Measurements from ENCODE around the gene CCDC92. TPM values are rescaled to one million over a fixed set of nuclear protein-coding genes. Genes with fewer than 3 reads are reported as not detected.

Gene CCDC92
- polyA plus RNA-seq, 3 donors, result 4.4 to 11.6 (median 5.5) TPM

DNA sequence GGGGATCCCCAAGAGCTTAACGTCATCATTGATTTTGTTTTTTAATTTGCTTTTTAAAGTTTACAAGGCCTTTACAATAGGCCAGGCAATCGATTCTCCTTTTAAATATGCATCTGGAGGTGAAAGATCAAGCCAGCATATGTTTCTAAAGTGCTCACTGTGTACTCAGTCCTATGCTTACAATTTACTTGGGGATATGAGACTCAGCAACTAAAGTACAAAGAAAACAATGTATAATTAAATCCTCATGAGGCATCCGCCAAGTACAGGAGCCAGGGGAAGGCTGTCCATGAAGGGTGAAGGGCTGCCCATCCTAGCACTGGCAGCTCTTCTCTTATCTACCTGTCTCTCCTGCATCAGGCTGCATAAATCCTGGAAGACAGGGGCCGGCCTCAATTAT lies 11.8 kb downstream of the CCDC92 start:
- Histone ChIP-seq H3K4me1 (ENCODE audit: control insufficient read depth in 1 of 2, insufficient read depth in 2 of 2, low read length in 2 of 2) (no peaks in the 10 kb centered on the region), H3K36me3 (replicated peaks in 1 of 2; ENCODE audit: control insufficient read depth in 1 of 2, insufficient read depth in 2 of 2, low read length in 2 of 2) (no peaks in the 10 kb centered on the region), H4K20me1 (ENCODE audit: insufficient read depth, low read length) (no peaks in the 10 kb centered on the region), H3K27ac (ENCODE audit: low read depth in 1 of 2, low read length in 2 of 2) (no peak overlapping the region), H2AFZ (ENCODE audit: insufficient read depth, low read depth, low read length, poor library complexity, severe bottlenecking) (no peak overlapping the region), H3K9ac (ENCODE audit: insufficient read depth, low read length, poor library complexity, severe bottlenecking) (no peak overlapping the region), H3K79me2 (ENCODE audit: insufficient read depth, low read length) (no peaks in the 10 kb centered on the region), H3K27me3 (ENCODE audit: control insufficient read depth in 2 of 2, insufficient read depth in 2 of 2, low read length in 2 of 2) (no peaks in the 10 kb centered on the region), H3K9me3 (replicated peaks in 1 of 2; ENCODE audit: control insufficient read depth in 1 of 2, insufficient read depth in 1 of 2, low read length in 2 of 2) (no peaks in the 10 kb centered on the region), H3K4me3 (replicated peaks in 1 of 3; ENCODE audit: low read depth in 2 of 3, low read length in 3 of 3) (no peak overlapping the region), H3K4me2 (replicated peaks; ENCODE audit: extremely low read depth, low read length, poor library complexity, severe bottlenecking) (no peak overlapping the region)
- Mint-ChIP-seq H3K27me3 (ENCODE audit: low read depth in 3 of 3) (no peaks in the 10 kb centered on the region), H3K36me3 (peaks cover 0 to 2% of the 10 kb centered on the region in 2 donors), H3K4me1 (no peaks in the 10 kb centered on the region), H3K27ac (no peak overlapping the region), H3K4me3 (no peak overlapping the region), H3K9me3 (no peaks in the 10 kb centered on the region)
- DNase-seq, result no peak
- intact Hi-C loops (cut with micrococcal nuclease), result no loop called here
- no peak for TF ChIP-seq CTCF (IDR thresholded peaks at IDR 0.05)
- 100% methylated on average over 1 of the region's 4 CpGs for WGBS (ENCODE audit: insufficient coverage)

GRCh38 chr12:123960029-123960735 lies 12.4 kb downstream of the CCDC92 start:
- Histone ChIP-seq H3K4me2 (replicated peaks; ENCODE audit: extremely low read depth, low read length, poor library complexity, severe bottlenecking) (no peak overlapping the region), H3K27ac (ENCODE audit: low read depth in 1 of 2, low read length in 2 of 2) (no peak overlapping the region), H3K36me3 (replicated peaks in 1 of 2; ENCODE audit: control insufficient read depth in 1 of 2, insufficient read depth in 2 of 2, low read length in 2 of 2) (no peaks in the 10 kb centered on the region), H2AFZ (ENCODE audit: insufficient read depth, low read depth, low read length, poor library complexity, severe bottlenecking) (no peak overlapping the region), H3K4me3 (replicated peaks in 1 of 3; ENCODE audit: low read depth in 2 of 3, low read length in 3 of 3) (no peak overlapping the region), H3K9me3 (replicated peaks in 1 of 2; ENCODE audit: control insufficient read depth in 1 of 2, insufficient read depth in 1 of 2, low read length in 2 of 2) (no peaks in the 10 kb centered on the region), H3K79me2 (ENCODE audit: insufficient read depth, low read length) (no peaks in the 10 kb centered on the region), H4K20me1 (ENCODE audit: insufficient read depth, low read length) (no peaks in the 10 kb centered on the region), H3K27me3 (ENCODE audit: control insufficient read depth in 2 of 2, insufficient read depth in 2 of 2, low read length in 2 of 2) (no peaks in the 10 kb centered on the region), H3K9ac (ENCODE audit: insufficient read depth, low read length, poor library complexity, severe bottlenecking) (no peak overlapping the region), H3K4me1 (ENCODE audit: control insufficient read depth in 1 of 2, insufficient read depth in 2 of 2, low read length in 2 of 2) (no peaks in the 10 kb centered on the region)
- Mint-ChIP-seq H3K4me3 (no peak overlapping the region), H3K36me3 (no peaks in the 10 kb centered on the region), H3K27me3 (ENCODE audit: low read depth in 3 of 3) (no peaks in the 10 kb centered on the region), H3K27ac (no peak overlapping the region), H3K9me3 (no peaks in the 10 kb centered on the region), H3K4me1 (no peaks in the 10 kb centered on the region)
- no peak for DNase-seq
- 100% methylated on average over 5 of the region's 9 CpGs for WGBS (ENCODE audit: insufficient coverage)
- intact Hi-C loops (cut with micrococcal nuclease), result no loop called here
- no peak for TF ChIP-seq CTCF (IDR thresholded peaks at IDR 0.05)

All from CD14-positive monocyte (primary cell).